GM18505 (cell line): Measurements from ENCODE around the gene TCAP.
"Not testable (repeated sequence)": the region's sequence is repeated elsewhere in the genome, so short reads cannot be mapped to it uniquely, and the experiment has no call there.

Experiments
- ATAC-seq: cut with Tn5 transposase; IDR thresholded peaks from one replicate; pipeline ENCODE4 v1.9.1; 2021; ENCODE audit not compliant: unreplicated experiment
- POLR2A ChIP-seq: IDR thresholded peaks from 4 replicates; pipeline ENCODE4 v1.6.1; 2011; ENCODE audit warnings: borderline replicate concordance; ENCODE audit not compliant: insufficient read depth, insufficient read length; ENCODE audit errors: extremely low read depth

TCAP gene

GRCh38 chr17:39709998-39710964, 45.1 kb downstream of the TCAP start:
- no peak for ATAC-seq
- no peak for TF ChIP-seq POLR2A

- not testable (repeated sequence) for ATAC-seq
Observed at GRCh38 chr17:39711071-39711470, 45.9 kb downstream of the TCAP start.

GRCh38 chr17:39711851-39712250, 46.7 kb downstream of the TCAP start:
- no peak for ATAC-seq

DNA sequence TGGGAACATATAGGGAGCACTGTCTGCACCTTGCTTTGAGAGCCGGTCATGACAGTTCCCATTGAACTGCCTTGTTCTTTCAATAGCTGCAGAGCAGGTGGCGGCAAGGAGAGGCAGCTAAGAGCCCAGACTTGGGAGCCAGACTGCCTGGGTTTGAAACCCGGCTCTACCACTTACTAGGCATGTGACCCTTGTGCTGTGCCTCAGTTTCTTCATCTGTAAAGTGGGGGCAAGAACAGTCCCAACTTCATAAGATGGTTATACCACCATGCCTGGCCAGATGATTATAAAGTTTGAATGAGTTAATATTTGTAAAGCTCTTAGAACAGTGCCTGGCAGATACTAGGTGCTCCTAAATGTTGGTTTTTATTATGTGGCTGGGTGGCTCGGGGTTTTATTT, 49.1 kb downstream of the TCAP start:
- ATAC-seq, result no peak
- no peak for TF ChIP-seq POLR2A

More at GRCh38 chr17:39711851-39712250, 46.7 kb downstream of the TCAP start:
- TF ChIP-seq POLR2A, result no peak

GRCh38 chr17:39715375-39716072, 50.4 kb downstream of the TCAP start:
- TF ChIP-seq POLR2A, result no peak
- ATAC-seq, result no peak
